IPS DF 4.7 (cell line): Measurements from ENCODE around the gene CFAP97.
"Not testable (repeated sequence)": the region's sequence is repeated elsewhere in the genome, so short reads cannot be mapped to it uniquely, and the experiment has no call there.

Source experiments
- DNase-seq: peaks from one replicate; pipeline ENCODE4 v3.0.0-alpha.2; 2013; ENCODE audit warnings: low spot score; ENCODE audit errors: extremely low read depth

The CFAP97 gene

GRCh38 chr4:185142912-185143600 lies 60.7 kb downstream of the CFAP97 start, which contains the start of gene SLC25A4:
Gene SLC25A4 (plus strand): TSS chr4:185143266. CDS start chr4:185143373, 107 bp downstream.
- no peak for DNase-seq

- DNase-seq = no peak
Measured at GRCh38 chr4:185142564-185142911, 61.3 kb downstream of the CFAP97 start.

GRCh38 chr4:185141777-185142176 lies 62.0 kb downstream of the CFAP97 start:
- no peak for DNase-seq

- no peak for DNase-seq
Measured at GRCh38 chr4:185139736-185140135, 64.1 kb downstream of the CFAP97 start.

GRCh38 chr4:185138161-185138560 lies 65.6 kb downstream of the CFAP97 start:
- DNase-seq = no peak

GRCh38 chr4:185137233-185137925 lies 66.4 kb downstream of the CFAP97 start:
- no peak for DNase-seq

GRCh38 chr4:185134307-185134869 lies 69.4 kb downstream of the CFAP97 start:
- no peak for DNase-seq

GRCh38 chr4:185128272-185129119 lies 75.3 kb downstream of the CFAP97 start:
- DNase-seq = no peak

- DNase-seq = no peak
Measured at GRCh38 chr4:185127021-185127925, 76.5 kb downstream of the CFAP97 start.

GRCh38 chr4:185124006-185124405 lies 79.8 kb downstream of the CFAP97 start:
- DNase-seq = no peak

- DNase-seq = no peak
Measured at GRCh38 chr4:185122681-185123345, 81.0 kb downstream of the CFAP97 start.

- no peak for DNase-seq
Measured at GRCh38 chr4:185120631-185120946, 83.2 kb downstream of the CFAP97 start.

GRCh38 chr4:185119927-185120630 lies 83.7 kb downstream of the CFAP97 start:
- no peak for DNase-seq

GRCh38 chr4:185119467-185119866 lies 84.3 kb downstream of the CFAP97 start:
- DNase-seq = not testable (repeated sequence)

GRCh38 chr4:185118876-185119275 lies 84.9 kb downstream of the CFAP97 start:
- DNase-seq = no peak

- DNase-seq = no peak
Measured at GRCh38 chr4:185117300-185117934, 86.4 kb downstream of the CFAP97 start.

- DNase-seq = no peak
Measured at GRCh38 chr4:185115827-185116232, 88.0 kb downstream of the CFAP97 start.

GRCh38 chr4:185113340-185113739 lies 90.5 kb downstream of the CFAP97 start:
- no peak for DNase-seq

GRCh38 chr4:185112104-185112503 lies 91.7 kb downstream of the CFAP97 start:
- DNase-seq = no peak
